HepG2 (cell line): ENCODE data around the gene BEND3. TPM values are rescaled to one million over a fixed set of nuclear protein-coding genes. Genes with fewer than 3 reads are reported as not detected.

Experiments
- ERF ChIP-seq: IDR thresholded peaks from 2 replicates; pipeline ENCODE4 v1.6.1; 2018; ENCODE audit warnings: missing biosample characterization, missing genetic modification reagents
- FLYWCH1 ChIP-seq: sonication (generic); formaldehyde crosslinking; IDR thresholded peaks from 2 replicates; pipeline ENCODE4 v1.8.1; 2023; ENCODE audit warnings: mild to moderate bottlenecking, missing genetic modification reagents
- KDM2A ChIP-seq: sonication (generic); formaldehyde crosslinking; IDR thresholded peaks from 2 replicates; pipeline ENCODE4 v1.4.0; 2020; ENCODE audit warnings: low read depth, missing genetic modification reagents, borderline replicate concordance
- KDM3A ChIP-seq: IDR thresholded peaks from 2 replicates; pipeline ENCODE4 v1.6.1; 2018; ENCODE audit warnings: low read depth, missing compliant biosample characterization
- KLF12 ChIP-seq: sonication (generic); formaldehyde crosslinking; IDR thresholded peaks from 2 replicates; pipeline ENCODE4 v1.4.0; 2020; ENCODE audit warnings: missing genetic modification reagents, borderline replicate concordance
- KMT2A ChIP-seq: sonication (generic); formaldehyde crosslinking; IDR thresholded peaks from 2 replicates; pipeline ENCODE4 v1.4.0; 2020; ENCODE audit warnings: missing genetic modification reagents
- MAZ ChIP-seq, 2 experiments: sonication (generic) in 1 of 2; formaldehyde crosslinking in 1 of 2; IDR thresholded peaks; 2 replicates each; pipeline versions ENCODE4 v1.5.0 to v1.6.1; 2012 to 2020; ENCODE audit warnings: low read depth in 2 of 2, mild to moderate bottlenecking in 2 of 2, borderline replicate concordance in 1 of 2, improper control_type of control experiment in 1 of 2, low read length in 1 of 2, missing genetic modification reagents in 1 of 2, moderate library complexity in 1 of 2
- NFRKB ChIP-seq: fragments of 450-650 bp; IDR thresholded peaks from 2 replicates; pipeline ENCODE4 v1.6.1; 2017
- POLR2A ChIP-seq, 2 experiments: IDR thresholded peaks; 2 replicates each; pipeline ENCODE4 v1.6.1; 2011; ENCODE audit warnings: low read depth in 2 of 2, low read length in 2 of 2, mild to moderate bottlenecking in 1 of 2, moderate library complexity in 1 of 2; ENCODE audit not compliant: insufficient read depth in 1 of 2
- RAD21 ChIP-seq: fragments of 450-650 bp; formaldehyde crosslinking; IDR thresholded peaks from 2 replicates; pipeline ENCODE4 v1.5.0; 2020; ENCODE audit warnings: mild to moderate bottlenecking
- REXO4 ChIP-seq: sonication (generic); formaldehyde crosslinking; IDR thresholded peaks from 2 replicates; pipeline ENCODE4 v1.8.0; 2022; ENCODE audit warnings: missing genetic modification reagents, mild to moderate bottlenecking, borderline replicate concordance
- SMC3 ChIP-seq: IDR thresholded peaks from 2 replicates; pipeline ENCODE4 v1.6.1; 2011; ENCODE audit warnings: low read length, improper control_type of control experiment
- SP5 ChIP-seq: IDR thresholded peaks from 2 replicates; pipeline ENCODE4 v1.6.1; 2016; ENCODE audit warnings: low read depth, borderline replicate concordance
- ZNF230 ChIP-seq: sonication (generic); formaldehyde crosslinking; IDR thresholded peaks from 2 replicates; pipeline ENCODE4 v1.4.0; 2020; ENCODE audit warnings: mild to moderate bottlenecking, missing genetic modification reagents
- ZNF552 ChIP-seq: sonication (generic); formaldehyde crosslinking; IDR thresholded peaks from 2 replicates; pipeline ENCODE4 v1.9.0; 2022; ENCODE audit warnings: missing genetic modification reagents, mild to moderate bottlenecking, borderline replicate concordance
- ZZZ3 ChIP-seq: sonication (generic); formaldehyde crosslinking; IDR thresholded peaks from 2 replicates; pipeline ENCODE4 v1.4.0; 2020; ENCODE audit warnings: missing genetic modification reagents, mild to moderate bottlenecking, borderline replicate concordance
- polyA plus RNA-seq, 8 experiments: library from polyadenylated mRNA; depleted of rRNA in 3 of 8; stranded (reverse) in 7 of 8; unstranded in 1 of 8; fragments of >200 nt; fragmentation: Illumina TruSeq in 4 of 8; extraction: Trizol in 4 of 8; gene quantifications; 2 replicates each; pipeline versions ENCODE4 v1.2.1 to v1.2.3, GENCODE V29; 2011 to 2016; ENCODE audit warnings: low read depth in 4 of 8, missing spikeins in 1 of 8, mixed read lengths in 1 of 8; ENCODE audit not compliant: insufficient read depth in 1 of 8
- total RNA-seq, 5 experiments: library from RNA; depleted of rRNA; stranded (reverse); fragments of >200 nt; fragmentation: Illumina TruSeq; extraction: Trizol; gene quantifications; 2 replicates each; pipeline ENCODE4 v1.2.3, GENCODE V29; 2016; ENCODE audit warnings: low read depth in 1 of 5
- TF ChIP-seq, protein P1 (sequence below): sonication (generic); formaldehyde crosslinking; IDR thresholded peaks from 2 replicates; pipeline ENCODE4 v1.4.0; 2020; ENCODE audit warnings: missing genetic modification reagents
- TF ChIP-seq, protein P2 (sequence below): IDR thresholded peaks from 2 replicates; pipeline ENCODE4 v1.6.1; 2018; ENCODE audit warnings: missing genetic modification reagents, mild to moderate bottlenecking, missing compliant biosample characterization
- TF ChIP-seq, protein P3 (sequence below): sonication (generic); formaldehyde crosslinking; IDR thresholded peaks from 2 replicates; pipeline ENCODE4 v1.5.1; 2020; ENCODE audit warnings: missing genetic modification reagents, mild to moderate bottlenecking, borderline replicate concordance
- TF ChIP-seq, protein P4 (sequence below): sonication (generic); formaldehyde crosslinking; IDR thresholded peaks from 2 replicates; pipeline ENCODE4 v1.5.0; 2020; ENCODE audit warnings: missing genetic modification reagents
- TF ChIP-seq, protein P5 (sequence below): IDR thresholded peaks from 2 replicates; pipeline ENCODE4 v1.6.1; 2016; ENCODE audit warnings: low read depth, borderline replicate concordance

Gene BEND3
- total and polyA plus RNA-seq, 2 of the 13 experiments (the other 11 are each of a cell fraction or from before 2014, with no cell fraction given), result 1.4 to 5.8 TPM

DNA sequence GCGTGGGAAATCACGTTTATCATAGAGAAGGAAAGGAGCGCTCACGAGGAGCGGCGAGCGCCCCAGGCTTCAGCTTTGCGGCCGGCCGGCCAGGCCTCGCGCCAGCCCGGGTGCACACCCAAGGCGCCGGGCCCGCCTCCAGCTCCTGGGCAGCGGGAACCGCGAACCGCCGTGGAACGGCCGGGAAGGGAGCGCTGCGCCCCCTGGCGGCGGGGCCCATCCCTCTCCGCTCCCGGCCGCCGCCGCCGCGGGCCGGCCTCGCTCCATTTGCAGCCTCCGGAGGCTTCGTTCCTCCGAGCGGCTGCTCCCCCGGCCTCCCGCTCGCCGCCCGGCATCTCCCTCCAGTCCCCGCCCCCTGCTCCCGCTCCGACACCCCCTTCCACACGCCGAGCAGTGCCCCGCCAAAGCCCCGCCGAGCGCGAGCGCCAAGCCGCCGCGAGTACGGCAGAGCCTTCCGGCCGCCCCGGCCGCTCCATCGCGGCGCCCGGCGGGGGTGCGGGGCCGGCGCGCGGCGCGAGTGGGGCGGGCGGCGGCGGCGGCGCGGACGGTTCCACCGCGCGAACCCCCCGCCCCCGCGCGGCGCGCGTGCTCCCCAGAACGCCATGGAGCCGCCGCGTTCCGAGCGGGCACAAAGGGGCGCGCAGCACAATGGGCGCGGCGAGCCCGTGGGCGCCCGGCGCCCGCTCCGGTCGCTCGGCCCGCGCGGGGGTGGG, 946 bp downstream of the BEND3 start (continued):
- TF ChIP-seq SMC3, result no peak
- TF ChIP-seq RAD21 (CRISPR knock-in tag), result peak; percentile 89
- peak; percentile 49 to 57 for TF ChIP-seq POLR2A (IDR thresholded peaks at IDR 0.05; ENCODE audit: insufficient read depth in 1 of 2, low read depth in 2 of 2, low read length in 2 of 2)
- TF ChIP-seq, protein P1, sequence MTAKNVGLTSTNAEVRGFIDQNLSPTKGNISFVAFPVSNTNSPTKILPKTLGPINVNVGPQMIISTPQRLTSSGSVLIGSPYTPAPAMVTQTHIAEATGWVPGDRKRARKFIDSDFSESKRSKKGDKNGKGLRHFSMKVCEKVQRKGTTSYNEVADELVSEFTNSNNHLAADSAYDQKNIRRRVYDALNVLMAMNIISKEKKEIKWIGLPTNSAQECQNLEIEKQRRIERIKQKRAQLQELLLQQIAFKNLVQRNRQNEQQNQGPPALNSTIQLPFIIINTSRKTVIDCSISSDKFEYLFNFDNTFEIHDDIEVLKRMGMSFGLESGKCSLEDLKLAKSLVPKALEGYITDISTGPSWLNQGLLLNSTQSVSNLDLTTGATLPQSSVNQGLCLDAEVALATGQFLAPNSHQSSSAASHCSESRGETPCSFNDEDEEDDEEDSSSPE (CRISPR knock-in tag), result peak; percentile 80
- no peak for TF ChIP-seq KDM3A (CRISPR knock-in tag)
- TF ChIP-seq, protein P2, sequence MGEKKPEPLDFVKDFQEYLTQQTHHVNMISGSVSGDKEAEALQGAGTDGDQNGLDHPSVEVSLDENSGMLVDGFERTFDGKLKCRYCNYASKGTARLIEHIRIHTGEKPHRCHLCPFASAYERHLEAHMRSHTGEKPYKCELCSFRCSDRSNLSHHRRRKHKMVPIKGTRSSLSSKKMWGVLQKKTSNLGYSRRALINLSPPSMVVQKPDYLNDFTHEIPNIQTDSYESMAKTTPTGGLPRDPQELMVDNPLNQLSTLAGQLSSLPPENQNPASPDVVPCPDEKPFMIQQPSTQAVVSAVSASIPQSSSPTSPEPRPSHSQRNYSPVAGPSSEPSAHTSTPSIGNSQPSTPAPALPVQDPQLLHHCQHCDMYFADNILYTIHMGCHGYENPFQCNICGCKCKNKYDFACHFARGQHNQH, result no peak
- TF ChIP-seq, protein P3, sequence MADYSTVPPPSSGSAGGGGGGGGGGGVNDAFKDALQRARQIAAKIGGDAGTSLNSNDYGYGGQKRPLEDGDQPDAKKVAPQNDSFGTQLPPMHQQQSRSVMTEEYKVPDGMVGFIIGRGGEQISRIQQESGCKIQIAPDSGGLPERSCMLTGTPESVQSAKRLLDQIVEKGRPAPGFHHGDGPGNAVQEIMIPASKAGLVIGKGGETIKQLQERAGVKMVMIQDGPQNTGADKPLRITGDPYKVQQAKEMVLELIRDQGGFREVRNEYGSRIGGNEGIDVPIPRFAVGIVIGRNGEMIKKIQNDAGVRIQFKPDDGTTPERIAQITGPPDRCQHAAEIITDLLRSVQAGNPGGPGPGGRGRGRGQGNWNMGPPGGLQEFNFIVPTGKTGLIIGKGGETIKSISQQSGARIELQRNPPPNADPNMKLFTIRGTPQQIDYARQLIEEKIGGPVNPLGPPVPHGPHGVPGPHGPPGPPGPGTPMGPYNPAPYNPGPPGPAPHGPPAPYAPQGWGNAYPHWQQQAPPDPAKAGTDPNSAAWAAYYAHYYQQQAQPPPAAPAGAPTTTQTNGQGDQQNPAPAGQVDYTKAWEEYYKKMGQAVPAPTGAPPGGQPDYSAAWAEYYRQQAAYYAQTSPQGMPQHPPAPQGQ (CRISPR knock-in tag), result no peak
- peak; percentile 61 for TF ChIP-seq ERF (CRISPR knock-in tag)
- TF ChIP-seq KDM2A (CRISPR knock-in tag), result peak; percentile 56; the same call in 1 of the 2 replicates
- no peak for TF ChIP-seq NFRKB
- TF ChIP-seq, protein P4, sequence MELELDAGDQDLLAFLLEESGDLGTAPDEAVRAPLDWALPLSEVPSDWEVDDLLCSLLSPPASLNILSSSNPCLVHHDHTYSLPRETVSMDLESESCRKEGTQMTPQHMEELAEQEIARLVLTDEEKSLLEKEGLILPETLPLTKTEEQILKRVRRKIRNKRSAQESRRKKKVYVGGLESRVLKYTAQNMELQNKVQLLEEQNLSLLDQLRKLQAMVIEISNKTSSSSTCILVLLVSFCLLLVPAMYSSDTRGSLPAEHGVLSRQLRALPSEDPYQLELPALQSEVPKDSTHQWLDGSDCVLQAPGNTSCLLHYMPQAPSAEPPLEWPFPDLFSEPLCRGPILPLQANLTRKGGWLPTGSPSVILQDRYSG (CRISPR knock-in tag), result no peak
- TF ChIP-seq FLYWCH1 (CRISPR knock-in tag), result no peak
- TF ChIP-seq, protein P5, sequence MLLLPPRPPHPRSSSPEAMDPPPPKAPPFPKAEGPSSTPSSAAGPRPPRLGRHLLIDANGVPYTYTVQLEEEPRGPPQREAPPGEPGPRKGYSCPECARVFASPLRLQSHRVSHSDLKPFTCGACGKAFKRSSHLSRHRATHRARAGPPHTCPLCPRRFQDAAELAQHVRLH (CRISPR knock-in tag), result no peak
- peak; percentile 78 for TF ChIP-seq KLF12
- no peak for TF ChIP-seq ZZZ3 (CRISPR knock-in tag)
- TF ChIP-seq KMT2A, result peak; percentile 80; the same call in 1 of the 2 replicates
- TF ChIP-seq MAZ (IDR thresholded peaks at IDR 0.05; ENCODE audit: borderline replicate concordance, low read depth, low read length), result peak; percentile 48; the same call in 1 of the 2 replicates
- TF ChIP-seq MAZ (CRISPR knock-in tag; IDR thresholded peaks at IDR 0.05; ENCODE audit: low read depth), result no peak; the same call in 1 of the 2 replicates
- TF ChIP-seq SP5 (CRISPR knock-in tag), result no peak
- no peak for TF ChIP-seq ZNF552
- TF ChIP-seq ZNF230 (CRISPR knock-in tag), result no peak
- TF ChIP-seq REXO4, result no peak
